ENCODE measurements around the gene RBM20.

DNA sequence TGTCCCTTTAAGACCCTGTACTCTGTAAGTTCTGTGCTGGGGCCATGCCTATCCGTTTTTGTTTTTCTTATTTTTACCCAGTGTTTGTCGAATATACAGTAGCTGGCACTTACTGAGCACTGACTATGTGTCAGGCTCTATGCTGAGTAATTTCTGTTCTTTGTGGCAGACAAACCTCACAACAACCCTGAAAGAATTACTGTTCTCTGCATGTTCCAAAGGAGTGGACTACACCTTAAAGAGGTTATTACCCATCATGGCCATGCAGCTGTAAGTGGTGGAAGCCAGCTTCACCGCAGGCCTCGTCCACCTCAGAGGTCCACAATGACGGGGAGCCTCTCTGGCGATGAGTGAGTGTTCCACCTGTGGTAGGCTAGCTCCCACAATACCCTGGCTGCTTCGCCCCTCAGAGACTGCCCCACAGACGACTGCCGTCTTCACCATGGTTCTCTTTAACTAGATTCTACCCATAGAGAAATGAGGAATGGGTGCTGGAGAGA is 30.1 kb upstream of the RBM20 start:
- TF ChIP-seq EP300 (IDR thresholded peaks at IDR 0.05): no peak
- TF ChIP-seq, protein P1, sequence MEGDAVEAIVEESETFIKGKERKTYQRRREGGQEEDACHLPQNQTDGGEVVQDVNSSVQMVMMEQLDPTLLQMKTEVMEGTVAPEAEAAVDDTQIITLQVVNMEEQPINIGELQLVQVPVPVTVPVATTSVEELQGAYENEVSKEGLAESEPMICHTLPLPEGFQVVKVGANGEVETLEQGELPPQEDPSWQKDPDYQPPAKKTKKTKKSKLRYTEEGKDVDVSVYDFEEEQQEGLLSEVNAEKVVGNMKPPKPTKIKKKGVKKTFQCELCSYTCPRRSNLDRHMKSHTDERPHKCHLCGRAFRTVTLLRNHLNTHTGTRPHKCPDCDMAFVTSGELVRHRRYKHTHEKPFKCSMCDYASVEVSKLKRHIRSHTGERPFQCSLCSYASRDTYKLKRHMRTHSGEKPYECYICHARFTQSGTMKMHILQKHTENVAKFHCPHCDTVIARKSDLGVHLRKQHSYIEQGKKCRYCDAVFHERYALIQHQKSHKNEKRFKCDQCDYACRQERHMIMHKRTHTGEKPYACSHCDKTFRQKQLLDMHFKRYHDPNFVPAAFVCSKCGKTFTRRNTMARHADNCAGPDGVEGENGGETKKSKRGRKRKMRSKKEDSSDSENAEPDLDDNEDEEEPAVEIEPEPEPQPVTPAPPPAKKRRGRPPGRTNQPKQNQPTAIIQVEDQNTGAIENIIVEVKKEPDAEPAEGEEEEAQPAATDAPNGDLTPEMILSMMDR (IDR thresholded peaks at IDR 0.05): no peak

Data from stomach (tissue), 4 donors.